Measurements from ENCODE around the gene SMARCAL1. TPM values are rescaled to one million over a fixed set of nuclear protein-coding genes. Genes with fewer than 3 reads are reported as not detected.

The SMARCAL1 gene
- total and polyA plus RNA-seq, 2 donors (not counting 1 experiment from before 2014, with no cell fraction given) = 20.2 to 46.7 TPM

DNA sequence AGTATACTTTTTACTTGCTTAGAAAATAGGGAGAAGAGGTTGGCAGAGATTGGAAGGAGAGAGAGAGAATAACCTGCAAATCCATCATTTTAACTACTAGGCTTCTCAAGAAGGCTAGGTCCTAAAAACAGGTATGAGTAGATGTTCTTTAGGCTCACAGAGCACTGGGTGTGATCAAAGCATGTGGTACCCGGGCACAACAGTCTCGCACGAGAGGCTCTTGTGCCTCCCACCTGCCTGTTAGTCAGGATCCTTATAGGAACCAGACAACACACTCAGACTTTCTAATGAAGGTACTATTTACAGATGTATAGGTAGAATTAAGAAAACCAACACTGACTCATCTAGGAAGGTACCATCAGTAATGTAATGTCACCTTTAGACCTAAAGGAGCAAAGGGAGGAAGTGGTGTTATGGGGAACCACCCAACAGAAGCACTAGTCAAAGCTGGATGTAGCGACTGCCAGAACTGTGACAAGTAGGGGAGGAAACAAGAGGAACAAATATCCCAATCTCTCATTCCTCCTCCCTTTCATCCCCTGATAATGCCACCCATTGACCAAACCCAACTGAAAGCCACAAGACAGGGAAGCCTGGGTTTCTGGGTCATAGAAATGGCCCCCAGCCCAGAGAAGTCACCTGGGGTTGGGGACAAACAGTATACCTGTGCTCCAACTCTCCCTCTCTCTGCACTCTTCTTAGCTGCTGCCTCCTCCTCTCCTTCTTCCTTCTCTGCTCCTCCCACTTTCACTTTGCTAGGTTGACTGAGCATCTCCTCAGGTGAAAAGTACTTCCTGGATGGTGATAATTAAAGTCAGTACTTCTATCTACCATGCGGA, 24.0 kb upstream of the SMARCAL1 start:
- Histone ChIP-seq H2AFZ (ENCODE audit: insufficient read depth, low read depth, low read length, poor library complexity, severe bottlenecking) (no peak overlapping the region), H3K9ac (ENCODE audit: low read length) (no peak overlapping the region), H3K4me1 (ENCODE audit: control insufficient read depth in 2 of 2, insufficient read depth in 2 of 2, low read length in 2 of 2) (no peaks in the 10 kb centered on the region), H3K27ac (ENCODE audit: low read length in 2 of 2) (no peak overlapping the region), H3K36me3 (replicated peaks in 1 of 2; ENCODE audit: control extremely low read depth in 1 of 2, control insufficient read depth in 1 of 2, extremely low read depth in 1 of 2, insufficient read depth in 2 of 2, low read length in 1 of 2) (no peaks in the 10 kb centered on the region), H4K20me1 (ENCODE audit: control insufficient read depth, insufficient read depth, low read length, poor library complexity, severe bottlenecking) (no peaks in the 10 kb centered on the region), H3K79me2 (ENCODE audit: control insufficient read depth, insufficient read depth, low read length) (no peaks in the 10 kb centered on the region), H3K27me3 (replicated peaks in 1 of 4; ENCODE audit: control extremely low read depth in 1 of 4, control insufficient read depth in 3 of 4, insufficient read depth in 4 of 4, low read length in 3 of 4) (peaks cover 0 to 6% (median 0%) of the 10 kb centered on the region in 4 experiments), H3K4me2 (replicated peaks; ENCODE audit: low read depth, low read length, poor library complexity, severe bottlenecking) (no peak overlapping the region), H3K4me3 (ENCODE audit: control extremely low read depth in 1 of 5, extremely low read depth in 1 of 5, insufficient read depth in 1 of 5, low read depth in 2 of 5, low read length in 4 of 5) (no peak overlapping the region), H3K9me3 (ENCODE audit: control extremely low read depth in 1 of 3, control insufficient read depth in 2 of 3, insufficient read depth in 1 of 3, low read length in 2 of 3) (no peaks in the 10 kb centered on the region)
- POLR2A ChIA-PET = no interaction called here
- 86% methylated on average over 3 of the region's 5 CpGs for WGBS (ENCODE audit: insufficient coverage)
- no peak for ATAC-seq (ENCODE audit: low read depth)
- CTCF ChIA-PET = interaction anchor here (1.2 kb wide), 1 partner anchor 253 kb away, joined by 3 read pairs; no protein-coding TSS in a partner anchor
- DNase-seq = no peak
- Mint-ChIP-seq H3K9me3 (ENCODE audit: insufficient read depth) (no peaks in the 10 kb centered on the region), H3K27me3 (peaks cover 27% of the 10 kb centered on the region), H3K27ac (no peak overlapping the region), H3K4me1 (peaks cover 1% of the 10 kb centered on the region), H3K4me3 (no peak overlapping the region)
- intact Hi-C loops (cut with micrococcal nuclease) = no loop called here
- TF ChIP-seq, protein P1, sequence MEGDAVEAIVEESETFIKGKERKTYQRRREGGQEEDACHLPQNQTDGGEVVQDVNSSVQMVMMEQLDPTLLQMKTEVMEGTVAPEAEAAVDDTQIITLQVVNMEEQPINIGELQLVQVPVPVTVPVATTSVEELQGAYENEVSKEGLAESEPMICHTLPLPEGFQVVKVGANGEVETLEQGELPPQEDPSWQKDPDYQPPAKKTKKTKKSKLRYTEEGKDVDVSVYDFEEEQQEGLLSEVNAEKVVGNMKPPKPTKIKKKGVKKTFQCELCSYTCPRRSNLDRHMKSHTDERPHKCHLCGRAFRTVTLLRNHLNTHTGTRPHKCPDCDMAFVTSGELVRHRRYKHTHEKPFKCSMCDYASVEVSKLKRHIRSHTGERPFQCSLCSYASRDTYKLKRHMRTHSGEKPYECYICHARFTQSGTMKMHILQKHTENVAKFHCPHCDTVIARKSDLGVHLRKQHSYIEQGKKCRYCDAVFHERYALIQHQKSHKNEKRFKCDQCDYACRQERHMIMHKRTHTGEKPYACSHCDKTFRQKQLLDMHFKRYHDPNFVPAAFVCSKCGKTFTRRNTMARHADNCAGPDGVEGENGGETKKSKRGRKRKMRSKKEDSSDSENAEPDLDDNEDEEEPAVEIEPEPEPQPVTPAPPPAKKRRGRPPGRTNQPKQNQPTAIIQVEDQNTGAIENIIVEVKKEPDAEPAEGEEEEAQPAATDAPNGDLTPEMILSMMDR (IDR thresholded peaks at IDR 0.05) = no peak
- TF ChIP-seq EZH2 (IDR thresholded peaks at IDR 0.05; ENCODE audit: borderline replicate concordance, insufficient read depth, low read depth, low read length, poor library complexity, severe bottlenecking) = no peak

DNA sequence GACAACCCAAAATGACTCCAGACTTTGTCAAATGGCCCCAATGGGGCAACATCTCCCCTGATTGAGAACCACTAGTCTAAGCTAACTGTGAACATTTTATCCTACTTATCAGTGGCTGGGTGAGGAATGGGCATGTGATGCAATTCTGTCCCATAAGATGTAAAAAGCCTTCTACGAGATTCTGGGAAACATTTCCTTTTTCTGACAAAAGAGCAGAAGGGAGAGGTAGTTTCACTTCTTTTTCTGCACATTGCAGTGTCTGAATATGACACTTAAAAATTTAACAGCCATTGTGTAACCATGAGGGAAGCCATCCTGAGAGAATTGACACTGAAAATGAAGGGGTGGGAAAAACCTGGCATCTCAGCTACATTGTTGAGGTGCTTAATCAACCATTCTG, 22.7 kb upstream of the SMARCAL1 start:
- no peak overlapping the region for H3K27ac Mint-ChIP-seq
- POLR2A ChIA-PET = no interaction called here
- no peak overlapping the region for H3K4me3 Mint-ChIP-seq
- no peaks in the 10 kb centered on the region for H3K9me3 Mint-ChIP-seq (ENCODE audit: insufficient read depth)
- H4K20me1 ChIP-seq (ENCODE audit: control insufficient read depth, insufficient read depth, low read length, poor library complexity, severe bottlenecking) = no peaks in the 10 kb centered on the region
- CTCF ChIA-PET = no interaction called here
- H3K36me3 ChIP-seq (replicated peaks in 1 of 2; ENCODE audit: control extremely low read depth in 1 of 2, control insufficient read depth in 1 of 2, extremely low read depth in 1 of 2, insufficient read depth in 2 of 2, low read length in 1 of 2) = no peaks in the 10 kb centered on the region
- WGBS (ENCODE audit: insufficient coverage) = no CpG with 5 or more reads among the region's 1 CpG
- H3K27me3 ChIP-seq (replicated peaks in 1 of 4; ENCODE audit: control extremely low read depth in 1 of 4, control insufficient read depth in 3 of 4, insufficient read depth in 4 of 4, low read length in 3 of 4) = peaks cover 0 to 8% (median under 1%) of the 10 kb centered on the region in 4 experiments
- TF ChIP-seq, protein P1 (IDR thresholded peaks at IDR 0.05) = no peak
- TF ChIP-seq EZH2 (IDR thresholded peaks at IDR 0.05; ENCODE audit: borderline replicate concordance, insufficient read depth, low read depth, low read length, poor library complexity, severe bottlenecking) = no peak
- intact Hi-C loops (cut with micrococcal nuclease) = no loop called here
- no peak for DNase-seq
- H3K79me2 ChIP-seq (ENCODE audit: control insufficient read depth, insufficient read depth, low read length) = no peaks in the 10 kb centered on the region
- H3K4me3 ChIP-seq (ENCODE audit: control extremely low read depth in 1 of 5, extremely low read depth in 1 of 5, insufficient read depth in 1 of 5, low read depth in 2 of 5, low read length in 4 of 5) = no peak overlapping the region
- no peak overlapping the region for H3K9ac ChIP-seq (ENCODE audit: low read length)
- no peak for ATAC-seq (ENCODE audit: low read depth)
- H3K4me2 ChIP-seq (replicated peaks; ENCODE audit: low read depth, low read length, poor library complexity, severe bottlenecking) = no peak overlapping the region
- no peak overlapping the region for H3K27ac ChIP-seq (ENCODE audit: low read length in 2 of 2)
- no peaks in the 10 kb centered on the region for H3K4me1 ChIP-seq (ENCODE audit: control insufficient read depth in 2 of 2, insufficient read depth in 2 of 2, low read length in 2 of 2)
- H2AFZ ChIP-seq (ENCODE audit: insufficient read depth, low read depth, low read length, poor library complexity, severe bottlenecking) = no peak overlapping the region
- H3K9me3 ChIP-seq (ENCODE audit: control extremely low read depth in 1 of 3, control insufficient read depth in 2 of 3, insufficient read depth in 1 of 3, low read length in 2 of 3) = no peaks in the 10 kb centered on the region
- H3K4me1 Mint-ChIP-seq = peaks cover 1% of the 10 kb centered on the region
- peaks cover 37% of the 10 kb centered on the region for H3K27me3 Mint-ChIP-seq

Data from B cell (primary cell).